ENCODE data around the gene SUN3. TPM values are rescaled to one million over a fixed set of nuclear protein-coding genes. Genes with fewer than 3 reads are reported as not detected.

The SUN3 gene
- total and polyA plus RNA-seq, 2 experiments from 2014 or later, result not detected

GRCh38 chr7:47962262-47962661, 66.6 kb downstream of the SUN3 start:
- no peak for DNase-seq
- Histone ChIP-seq H3K79me2 (ENCODE audit: insufficient read depth) (no peaks in the 10 kb centered on the region), H3K9me2 (ENCODE audit: insufficient read depth) (no peaks in the 10 kb centered on the region), H3K36me3 (ENCODE audit: low read depth) (peaks cover 57% of the 10 kb centered on the region; the same call in 1 of the 2 replicates), H3K4me1 (ENCODE audit: insufficient read depth) (no peaks in the 10 kb centered on the region), H3K9me3 (ENCODE audit: low read depth) (no peaks in the 10 kb centered on the region), H3K9ac (no peak overlapping the region), H4K20me1 (ENCODE audit: insufficient read depth) (no peaks in the 10 kb centered on the region), H3F3A (ENCODE audit: insufficient read depth) (no peaks in the 10 kb centered on the region), H3K4me3 (no peak overlapping the region), H3K27ac (no peak overlapping the region), H3K27me3 (replicated peaks; ENCODE audit: insufficient read depth) (no peaks in the 10 kb centered on the region), H3K4me2 (ENCODE audit: unreplicated experiment) (no peak overlapping the region), H2AFZ (no peak overlapping the region)
- in situ Hi-C loops (cut with MboI), result no loop called here
- TF ChIP-seq EZH2phosphoT487 (IDR thresholded peaks at IDR 0.05; ENCODE audit: insufficient read depth, low read depth) (no peak), EZH2 (IDR thresholded peaks at IDR 0.05; ENCODE audit: insufficient read depth, poor library complexity, severe bottlenecking) (no peak)
- WGBS, 2 experiments (ENCODE audit: low coverage in 1 of 2, low lambda C conversion rate in 2 of 2, missing lambda C conversion rate in 2 of 2), result 95 to 96% methylated on average over 3 of the region's 3 CpGs

- H3K27ac ChIP-seq, result no peak overlapping the region
- H2AFZ ChIP-seq, result no peak overlapping the region
- TF ChIP-seq EZH2 (IDR thresholded peaks at IDR 0.05; ENCODE audit: insufficient read depth, poor library complexity, severe bottlenecking), result no peak
- H3K27me3 ChIP-seq (replicated peaks; ENCODE audit: insufficient read depth), result no peaks in the 10 kb centered on the region
- H3K4me2 ChIP-seq (ENCODE audit: unreplicated experiment), result no peak overlapping the region
- H3F3A ChIP-seq (ENCODE audit: insufficient read depth), result peaks cover 9% of the 10 kb centered on the region; the same call in 1 of the 2 replicates
- WGBS, 2 experiments (ENCODE audit: low coverage in 1 of 2, low lambda C conversion rate in 2 of 2, missing lambda C conversion rate in 2 of 2), result 83 to 84% methylated on average over 6 of the region's 6 CpGs
- no peaks in the 10 kb centered on the region for H3K9me2 ChIP-seq (ENCODE audit: insufficient read depth)
- H3K9ac ChIP-seq, result no peak overlapping the region
- H3K4me3 ChIP-seq, result no peak overlapping the region
- no peaks in the 10 kb centered on the region for H3K79me2 ChIP-seq (ENCODE audit: insufficient read depth)
- DNase-seq, result no peak
- H3K9me3 ChIP-seq (ENCODE audit: low read depth), result no peaks in the 10 kb centered on the region
- peaks cover 13% of the 10 kb centered on the region for H3K4me1 ChIP-seq (ENCODE audit: insufficient read depth)
- no peaks in the 10 kb centered on the region for H4K20me1 ChIP-seq (ENCODE audit: insufficient read depth)
- in situ Hi-C loops (cut with MboI), result no loop called here
- peaks cover 20% of the 10 kb centered on the region; the same call in 1 of the 2 replicates for H3K36me3 ChIP-seq (ENCODE audit: low read depth)
Observed at GRCh38 chr7:47957156-47957555, 71.8 kb downstream of the SUN3 start.

- no peaks in the 10 kb centered on the region for H3K9me2 ChIP-seq (ENCODE audit: insufficient read depth)
- no peak for TF ChIP-seq EZH2phosphoT487 (IDR thresholded peaks at IDR 0.05; ENCODE audit: insufficient read depth, low read depth)
- no peak for TF ChIP-seq EZH2 (IDR thresholded peaks at IDR 0.05; ENCODE audit: insufficient read depth, poor library complexity, severe bottlenecking)
- in situ Hi-C loops (cut with MboI), result no loop called here
- no peak overlapping the region for H3K4me3 ChIP-seq
- H3K27me3 ChIP-seq (replicated peaks; ENCODE audit: insufficient read depth), result no peaks in the 10 kb centered on the region
- no peak overlapping the region for H3K9ac ChIP-seq
- no peaks in the 10 kb centered on the region for H4K20me1 ChIP-seq (ENCODE audit: insufficient read depth)
- H3F3A ChIP-seq (ENCODE audit: insufficient read depth), result peaks cover 14% of the 10 kb centered on the region
- no peaks in the 10 kb centered on the region for H3K9me3 ChIP-seq (ENCODE audit: low read depth)
- no peaks in the 10 kb centered on the region for H3K79me2 ChIP-seq (ENCODE audit: insufficient read depth)
- H3K4me1 ChIP-seq (ENCODE audit: insufficient read depth), result peaks cover 13% of the 10 kb centered on the region
- 97 to 99% methylated on average over 6 of the region's 6 CpGs for WGBS, 2 experiments (ENCODE audit: low coverage in 1 of 2, low lambda C conversion rate in 2 of 2, missing lambda C conversion rate in 2 of 2)
- no peak overlapping the region for H3K27ac ChIP-seq
- peaks cover 11% of the 10 kb centered on the region; the same call in 1 of the 2 replicates for H3K36me3 ChIP-seq (ENCODE audit: low read depth)
- H3K4me2 ChIP-seq (ENCODE audit: unreplicated experiment), result no peak overlapping the region
- no peak for DNase-seq
- no peak overlapping the region for H2AFZ ChIP-seq
Observed at GRCh38 chr7:47956220-47956619, 72.7 kb downstream of the SUN3 start.

- TF ChIP-seq EZH2 (IDR thresholded peaks at IDR 0.05; ENCODE audit: insufficient read depth, poor library complexity, severe bottlenecking) (no peak), EZH2phosphoT487 (IDR thresholded peaks at IDR 0.05; ENCODE audit: insufficient read depth, low read depth) (no peak)
- Histone ChIP-seq H4K20me1 (ENCODE audit: insufficient read depth) (no peaks in the 10 kb centered on the region), H3K4me2 (ENCODE audit: unreplicated experiment) (no peak overlapping the region), H3K9me2 (ENCODE audit: insufficient read depth) (no peaks in the 10 kb centered on the region), H3K9me3 (ENCODE audit: low read depth) (no peaks in the 10 kb centered on the region), H3F3A (ENCODE audit: insufficient read depth) (peaks cover 15% of the 10 kb centered on the region), H3K36me3 (ENCODE audit: low read depth) (0 out of 2 replicates have a peak, but pooled peaks cover 4% of the 10 kb centered on the region), H3K27ac (peak overlapping the region; percentile 32; the same call in 1 of the 2 replicates), H3K27me3 (replicated peaks; ENCODE audit: insufficient read depth) (no peaks in the 10 kb centered on the region), H3K9ac (no peak overlapping the region), H2AFZ (no peak overlapping the region), H3K4me1 (ENCODE audit: insufficient read depth) (peaks cover 13% of the 10 kb centered on the region), H3K4me3 (no peak overlapping the region), H3K79me2 (ENCODE audit: insufficient read depth) (no peaks in the 10 kb centered on the region)
- DNase-seq, result peak; percentile 63
- WGBS, 2 experiments (ENCODE audit: low coverage in 1 of 2, low lambda C conversion rate in 2 of 2, missing lambda C conversion rate in 2 of 2), result 55 to 61% methylated on average over 4 of the region's 4 CpGs
- in situ Hi-C loops (cut with MboI), result no loop called here
Observed at GRCh38 chr7:47954231-47954911, 74.5 kb downstream of the SUN3 start.
